RWPE1 (cell line): ENCODE measurements around the gene EIPR1.

Source experiments
- CTCF ChIA-PET: fragments of 350-600 bp; sonication (Branson Sonifier 250); formaldehyde crosslinking; extraction: SDS; loops from one replicate; lab custom pipeline; 2021; lab: Yijun Ruan, JAX
- POLR2A ChIA-PET: fragments of 400-600 bp; formaldehyde crosslinking; extraction: SDS; loops from one replicate; lab custom pipeline; 2020; ENCODE audit warnings: antibody characterized with exemption; ENCODE audit not compliant: low non-redundant PET; lab: Yijun Ruan, JAX
- DNase-seq: peaks from one replicate; pipeline ENCODE4 v3.0.0; 2012; ENCODE audit warnings: low spot score
- H3K27ac ChIP-seq: fragments of 450-650 bp; 2 replicates; pipeline ENCODE4 v1.5.1; 2017
- TF ChIP-seq, protein P1 (sequence below): fragments of 450-650 bp; conservative IDR thresholded peaks from 2 replicates; pipeline ENCODE4 v1.5.1; 2017; ENCODE audit warnings: low read depth, mild to moderate bottlenecking

Gene EIPR1

DNA sequence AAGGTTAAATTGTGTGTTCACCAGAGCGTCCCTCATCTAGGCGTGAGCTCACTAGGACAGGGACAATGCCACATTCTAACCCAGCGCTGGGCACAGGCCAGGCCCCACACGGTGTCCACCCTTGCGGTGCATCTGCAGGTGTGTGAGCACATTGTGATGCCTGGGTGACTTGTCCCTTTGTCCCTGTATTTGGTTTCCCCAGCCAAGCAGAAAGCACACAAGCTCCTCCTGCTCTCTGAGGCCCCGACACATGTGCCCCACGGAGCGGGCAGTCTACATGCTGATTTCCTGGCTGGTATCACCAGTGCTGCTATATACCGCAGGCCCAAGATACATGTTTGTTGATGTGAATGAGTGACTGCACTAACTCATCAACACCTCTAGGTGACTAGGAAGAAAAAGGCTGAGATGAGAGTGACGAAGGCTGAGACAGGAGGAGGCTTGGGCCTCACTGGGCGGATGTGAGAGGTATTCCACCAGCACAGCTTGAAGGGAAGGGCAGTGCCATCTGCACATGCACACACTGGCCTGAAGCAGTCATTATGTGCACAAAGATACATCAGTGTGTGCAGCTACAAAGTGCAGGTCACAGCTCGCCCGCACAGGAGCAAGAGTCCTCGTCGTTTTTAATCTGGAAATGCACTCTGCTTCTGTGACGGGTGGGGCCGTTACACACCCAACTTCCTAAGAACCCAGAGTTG lies 205.9 kb downstream of the EIPR1 start:
- TF ChIP-seq, protein P1, sequence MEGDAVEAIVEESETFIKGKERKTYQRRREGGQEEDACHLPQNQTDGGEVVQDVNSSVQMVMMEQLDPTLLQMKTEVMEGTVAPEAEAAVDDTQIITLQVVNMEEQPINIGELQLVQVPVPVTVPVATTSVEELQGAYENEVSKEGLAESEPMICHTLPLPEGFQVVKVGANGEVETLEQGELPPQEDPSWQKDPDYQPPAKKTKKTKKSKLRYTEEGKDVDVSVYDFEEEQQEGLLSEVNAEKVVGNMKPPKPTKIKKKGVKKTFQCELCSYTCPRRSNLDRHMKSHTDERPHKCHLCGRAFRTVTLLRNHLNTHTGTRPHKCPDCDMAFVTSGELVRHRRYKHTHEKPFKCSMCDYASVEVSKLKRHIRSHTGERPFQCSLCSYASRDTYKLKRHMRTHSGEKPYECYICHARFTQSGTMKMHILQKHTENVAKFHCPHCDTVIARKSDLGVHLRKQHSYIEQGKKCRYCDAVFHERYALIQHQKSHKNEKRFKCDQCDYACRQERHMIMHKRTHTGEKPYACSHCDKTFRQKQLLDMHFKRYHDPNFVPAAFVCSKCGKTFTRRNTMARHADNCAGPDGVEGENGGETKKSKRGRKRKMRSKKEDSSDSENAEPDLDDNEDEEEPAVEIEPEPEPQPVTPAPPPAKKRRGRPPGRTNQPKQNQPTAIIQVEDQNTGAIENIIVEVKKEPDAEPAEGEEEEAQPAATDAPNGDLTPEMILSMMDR: no peak
- peak overlapping the region; percentile 28; the same call in 1 of the 2 replicates for H3K27ac ChIP-seq
- ChIA-PET POLR2A (no interaction called here), CTCF (interaction anchor here (0.6 kb wide), 1 partner anchor 43 kb away, joined by 3 read pairs; no protein-coding TSS in a partner anchor)
- DNase-seq: no peak

DNA sequence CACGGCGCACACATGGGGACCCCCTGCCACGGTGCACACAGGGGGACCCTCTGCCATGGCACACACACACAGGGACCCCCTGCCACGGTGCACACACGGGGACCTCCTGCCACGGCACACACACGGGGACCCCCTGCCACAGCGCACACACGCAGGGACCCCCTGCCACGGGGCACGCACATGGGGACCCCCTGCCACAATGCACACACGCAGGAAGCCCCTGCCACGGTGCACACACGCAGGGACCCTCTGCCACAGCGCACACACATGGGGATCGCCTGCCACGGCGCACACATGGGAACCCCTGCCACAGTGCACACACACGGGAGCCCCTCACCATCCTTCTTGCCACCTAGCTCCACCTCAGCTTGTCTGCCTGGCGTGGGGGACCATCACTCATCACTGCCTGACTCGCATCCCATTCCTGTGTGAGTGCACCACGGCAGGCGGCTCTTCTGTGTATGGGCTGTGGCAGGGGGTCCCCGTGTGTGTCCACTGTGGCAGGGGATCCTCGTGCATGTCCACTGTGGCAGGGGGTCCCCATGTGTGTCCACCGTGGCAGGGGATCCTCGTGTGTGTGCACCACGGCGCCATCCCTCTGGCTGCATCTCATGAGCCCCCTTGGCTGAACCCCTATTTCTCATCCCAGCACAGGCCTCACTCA lies 206.7 kb downstream of the EIPR1 start:
- ChIA-PET CTCF (interaction anchor here (0.6 kb wide), 1 partner anchor 44 kb away, joined by 3 read pairs; no protein-coding TSS in a partner anchor), POLR2A (no interaction called here)
- no peak overlapping the region for H3K27ac ChIP-seq
- TF ChIP-seq, protein P1: no peak
- no peak for DNase-seq

DNA sequence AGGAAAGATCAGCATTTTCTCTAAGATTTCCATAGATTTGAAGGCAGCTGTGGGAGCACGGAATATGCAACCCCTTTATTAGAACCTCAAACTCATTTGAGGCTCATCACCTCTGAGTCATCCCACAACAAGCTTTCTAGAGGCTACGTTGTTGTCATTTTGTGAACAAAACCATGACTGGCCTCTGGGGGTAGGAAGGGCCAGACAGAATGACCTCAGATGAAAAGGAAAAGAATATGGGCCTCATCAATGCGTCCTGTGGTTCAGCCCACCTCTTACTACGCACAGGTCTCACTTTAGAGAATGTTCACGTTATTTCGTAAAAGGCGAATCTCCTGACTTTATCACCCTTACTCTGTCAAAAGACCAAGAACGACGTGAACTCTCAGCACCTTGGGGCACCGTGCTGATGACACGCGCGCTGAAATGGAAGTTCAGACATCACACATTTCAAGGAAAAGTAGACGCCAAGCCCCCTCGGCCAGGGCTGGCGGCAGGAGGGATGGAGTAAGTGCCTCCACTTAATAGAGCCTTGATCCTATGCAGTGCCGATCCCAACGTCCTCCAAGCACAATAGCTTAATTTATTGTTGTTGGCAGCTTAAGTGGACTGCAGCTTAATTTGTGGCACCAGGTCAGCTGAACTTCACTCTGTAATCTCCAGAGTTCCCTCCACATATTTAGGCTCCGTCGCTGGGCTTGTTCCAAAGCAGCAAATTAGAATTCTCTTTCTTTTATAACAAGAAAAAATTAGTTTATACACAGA lies 208.3 kb downstream of the EIPR1 start:
- POLR2A ChIA-PET: interaction anchor here (0.7 kb wide), 1 partner anchor 252 kb away, joined by 3 read pairs; no protein-coding TSS in a partner anchor

DNA sequence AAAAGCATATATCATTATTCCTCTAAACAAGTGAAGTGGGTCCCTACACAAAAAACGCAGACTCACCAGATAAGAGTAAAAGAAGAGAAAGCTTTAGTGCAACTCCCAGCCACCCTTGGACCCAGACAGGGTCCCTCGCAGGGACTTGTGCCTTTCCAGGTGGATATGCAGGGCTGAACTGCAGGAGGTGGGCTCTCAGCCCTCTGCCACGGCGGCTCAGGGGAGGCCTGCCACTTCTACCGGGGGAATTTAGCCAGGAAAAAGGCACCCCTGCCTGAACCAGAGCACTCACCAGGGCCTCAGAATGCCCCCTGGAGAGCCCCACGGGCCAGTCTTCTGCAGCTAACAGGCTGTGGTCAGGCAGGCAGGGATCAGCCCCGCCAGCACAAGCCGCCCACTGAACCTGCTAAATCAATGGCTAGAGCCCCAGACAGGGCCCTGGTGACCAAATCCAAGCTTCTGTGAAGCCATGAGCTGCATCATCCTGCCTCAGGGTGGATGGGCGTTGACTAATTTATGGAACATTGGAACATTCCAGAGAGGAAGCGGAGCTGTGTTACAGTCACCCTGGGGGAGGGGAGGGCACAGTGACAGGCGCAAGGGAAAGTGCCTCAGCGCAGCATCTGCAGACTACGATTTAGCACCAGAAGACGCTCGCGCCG lies 209.3 kb downstream of the EIPR1 start:
- ChIA-PET CTCF (interaction anchor here (1.3 kb wide), 1 partner anchor 135 kb away, joined by 3 read pairs; no protein-coding TSS in a partner anchor), POLR2A (no interaction called here)
- TF ChIP-seq, protein P1: no peak
- peak; percentile 67 for DNase-seq
- H3K27ac ChIP-seq: peak overlapping the region; percentile 42; the same call in 1 of the 2 replicates

More for the DNA sequence above, 208.3 kb downstream of the EIPR1 start:
- CTCF ChIA-PET: interaction anchor here (1.3 kb wide), 1 partner anchor 134 kb away, joined by 3 read pairs; no protein-coding TSS in a partner anchor
- TF ChIP-seq, protein P1: no peak
- no peak overlapping the region for H3K27ac ChIP-seq
- peak; percentile 46 for DNase-seq

DNA sequence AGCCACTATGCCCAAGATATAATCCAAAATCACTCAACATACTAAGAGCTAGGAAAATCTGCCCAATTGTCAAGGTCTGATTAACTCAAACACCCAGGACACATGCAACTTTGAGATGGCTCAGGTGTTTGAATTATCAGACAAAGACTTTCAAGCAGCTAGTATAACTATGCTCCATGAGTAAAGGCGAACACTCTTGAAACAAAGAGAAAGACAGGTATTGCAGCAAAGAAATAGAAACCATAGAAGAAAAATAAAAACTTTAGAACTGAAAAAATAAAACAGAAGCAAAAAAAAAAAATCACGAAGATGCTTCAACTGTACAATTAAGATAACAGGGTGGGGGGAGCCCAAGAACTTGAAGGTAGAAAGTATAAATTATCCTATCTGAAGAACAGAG lies 214.2 kb downstream of the EIPR1 start:
- ChIA-PET POLR2A (no interaction called here), CTCF (no interaction called here)
- no peak for DNase-seq
- H3K27ac ChIP-seq: no peak overlapping the region
- TF ChIP-seq, protein P1: no peak
